AG08395 (cell line): ENCODE results near the gene PCDHA7.
"Not testable (repeated sequence)": the region's sequence is repeated elsewhere in the genome, so short reads cannot be mapped to it uniquely, and the experiment has no call there.

Source experiments
- DNase-seq: peaks from one replicate; pipeline ENCODE4 v3.0.0; 2012; ENCODE audit warnings: mixed read lengths, low spot score

Gene PCDHA7

DNA sequence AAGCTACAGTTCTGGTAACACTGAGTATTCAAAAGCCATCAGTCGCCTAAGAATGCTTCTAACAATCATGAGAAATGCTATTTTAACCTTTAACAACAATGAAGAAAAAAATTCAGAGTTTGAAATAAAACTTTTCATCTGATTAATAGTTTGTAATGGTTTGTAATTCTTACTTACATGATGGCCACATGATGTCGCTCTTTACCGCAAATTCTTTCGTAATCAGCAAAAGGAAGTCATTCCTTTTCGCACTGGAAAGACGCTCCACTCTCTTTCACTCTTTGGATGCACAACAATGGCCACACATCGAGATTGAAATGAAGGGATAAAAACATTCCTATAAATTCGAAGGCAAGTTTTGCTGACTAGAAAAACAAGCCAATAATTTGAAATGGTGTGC is at the start of gene PCDHA7:
PCDHA7 (plus strand) TSS at position 277 of the 400 bp plus-strand sequence; CDS start at position 392, 115 bp downstream.
- peak; percentile 16 for DNase-seq

- no peak for DNase-seq
Measured at GRCh38 chr5:140785905-140786686, 48.0 kb upstream of the PCDHA7 start, which contains the start of gene PCDHA1. PCDHA1 (plus strand) TSS chr5:140786140.

DNA sequence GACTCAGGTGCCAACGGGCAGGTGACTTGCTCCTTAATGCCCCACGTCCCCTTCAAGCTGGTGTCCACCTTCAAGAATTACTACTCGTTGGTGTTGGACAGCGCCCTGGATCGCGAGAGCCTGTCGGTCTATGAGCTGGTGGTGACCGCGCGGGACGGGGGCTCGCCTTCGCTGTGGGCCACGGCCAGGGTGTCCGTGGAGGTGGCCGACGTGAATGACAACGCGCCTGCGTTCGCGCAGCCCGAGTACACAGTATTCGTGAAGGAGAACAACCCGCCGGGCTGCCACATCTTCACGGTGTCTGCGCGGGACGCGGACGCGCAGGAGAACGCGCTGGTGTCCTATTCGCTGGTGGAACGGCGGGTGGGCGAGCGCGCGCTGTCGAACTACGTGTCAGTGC is 46.6 kb upstream of the PCDHA7 start:
- DNase-seq: not testable (repeated sequence)

DNA sequence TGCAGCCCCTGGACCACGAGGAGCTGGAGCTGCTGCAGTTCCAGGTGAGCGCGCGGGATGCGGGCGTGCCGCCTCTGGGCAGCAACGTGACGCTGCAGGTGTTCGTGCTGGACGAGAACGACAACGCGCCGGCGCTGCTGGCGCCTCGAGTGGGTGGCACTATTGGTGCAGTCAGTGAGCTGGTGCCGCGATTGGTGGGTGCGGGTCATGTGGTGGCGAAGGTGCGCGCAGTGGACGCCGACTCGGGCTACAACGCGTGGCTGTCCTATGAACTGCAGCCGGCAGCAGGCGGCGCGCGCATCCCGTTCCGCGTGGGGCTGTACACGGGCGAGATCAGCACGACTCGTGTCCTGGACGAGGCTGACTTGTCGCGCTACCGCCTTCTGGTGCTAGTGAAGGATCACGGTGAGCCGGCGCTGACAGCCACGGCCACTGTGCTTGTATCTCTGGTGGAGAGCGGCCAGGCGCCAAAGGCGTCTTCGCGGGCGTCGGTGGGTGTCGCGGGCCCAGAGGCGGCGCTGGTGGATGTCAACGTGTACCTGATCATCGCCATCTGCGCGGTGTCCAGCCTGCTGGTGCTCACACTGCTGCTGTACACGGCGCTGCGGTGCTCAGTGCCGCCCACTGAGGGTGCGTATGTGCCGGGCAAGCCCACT is 46.1 kb upstream of the PCDHA7 start:
- DNase-seq: not testable (repeated sequence)

DNA sequence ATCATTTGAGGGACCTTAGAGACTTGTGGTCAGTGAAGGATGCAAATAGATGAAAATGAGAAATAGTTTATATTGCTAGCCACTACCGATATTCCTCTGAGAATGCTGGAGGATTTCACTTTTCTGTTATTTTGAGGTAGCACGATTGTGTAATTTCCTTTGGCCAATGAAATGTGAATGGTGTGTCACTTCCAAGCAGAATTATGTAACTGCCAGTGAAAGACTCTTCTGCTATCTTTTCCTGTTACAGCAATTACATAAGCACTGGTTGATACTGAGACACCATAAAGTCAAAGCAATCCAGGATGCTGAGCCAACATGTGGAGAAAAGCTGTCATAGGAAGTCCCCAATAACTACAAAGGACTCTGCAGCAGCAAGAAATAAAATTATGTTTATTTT is 43.0 kb upstream of the PCDHA7 start:
- DNase-seq: no peak

DNA sequence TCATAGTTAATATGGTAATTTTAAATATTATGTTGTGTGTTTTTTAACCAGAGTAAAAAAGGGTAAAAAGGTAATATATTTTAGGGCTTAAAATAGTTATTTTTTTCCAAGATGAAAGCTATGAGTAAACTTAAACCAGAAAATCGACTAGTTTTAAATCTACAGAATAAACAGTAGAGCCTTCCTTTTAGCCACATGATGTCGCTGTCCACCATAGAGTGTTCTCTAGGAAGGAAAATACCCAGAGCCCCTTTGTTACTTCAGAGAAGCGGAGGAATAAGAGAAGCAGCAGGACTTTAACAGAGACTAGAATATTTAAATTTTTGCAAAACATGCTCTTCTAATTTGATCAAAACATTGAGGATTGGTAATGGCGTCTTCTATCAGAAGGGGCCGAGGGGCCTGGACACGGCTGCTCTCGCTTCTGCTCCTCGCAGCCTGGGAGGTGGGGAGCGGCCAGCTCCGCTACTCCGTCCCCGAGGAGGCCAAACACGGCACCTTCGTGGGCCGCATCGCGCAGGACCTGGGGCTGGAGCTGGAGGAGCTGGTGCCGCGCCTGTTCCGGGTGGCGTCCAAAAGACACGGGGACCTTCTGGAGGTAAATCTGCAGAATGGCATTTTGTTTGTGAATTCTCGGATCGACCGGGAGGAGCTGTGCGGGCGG is 39.3 kb upstream of the PCDHA7 start, which contains the start of gene PCDHA2:
PCDHA2 (plus strand) TSS at position 258 of the 664 bp plus-strand sequence.
- no peak for DNase-seq

DNA sequence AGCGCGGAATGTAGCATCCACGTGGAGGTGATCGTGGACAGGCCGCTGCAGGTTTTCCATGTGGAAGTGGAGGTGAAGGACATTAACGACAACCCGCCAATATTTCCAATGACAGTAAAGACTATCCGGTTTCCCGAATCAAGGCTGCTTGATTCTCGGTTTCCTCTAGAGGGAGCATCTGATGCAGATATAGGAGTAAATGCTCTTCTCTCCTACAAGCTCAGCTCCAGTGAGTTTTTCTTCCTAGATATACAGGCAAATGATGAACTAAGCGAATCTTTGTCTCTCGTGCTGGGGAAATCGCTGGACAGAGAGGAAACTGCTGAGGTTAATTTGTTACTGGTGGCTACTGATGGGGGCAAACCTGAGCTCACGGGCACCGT is 38.8 kb upstream of the PCDHA7 start:
- DNase-seq: peak; percentile 17

DNA sequence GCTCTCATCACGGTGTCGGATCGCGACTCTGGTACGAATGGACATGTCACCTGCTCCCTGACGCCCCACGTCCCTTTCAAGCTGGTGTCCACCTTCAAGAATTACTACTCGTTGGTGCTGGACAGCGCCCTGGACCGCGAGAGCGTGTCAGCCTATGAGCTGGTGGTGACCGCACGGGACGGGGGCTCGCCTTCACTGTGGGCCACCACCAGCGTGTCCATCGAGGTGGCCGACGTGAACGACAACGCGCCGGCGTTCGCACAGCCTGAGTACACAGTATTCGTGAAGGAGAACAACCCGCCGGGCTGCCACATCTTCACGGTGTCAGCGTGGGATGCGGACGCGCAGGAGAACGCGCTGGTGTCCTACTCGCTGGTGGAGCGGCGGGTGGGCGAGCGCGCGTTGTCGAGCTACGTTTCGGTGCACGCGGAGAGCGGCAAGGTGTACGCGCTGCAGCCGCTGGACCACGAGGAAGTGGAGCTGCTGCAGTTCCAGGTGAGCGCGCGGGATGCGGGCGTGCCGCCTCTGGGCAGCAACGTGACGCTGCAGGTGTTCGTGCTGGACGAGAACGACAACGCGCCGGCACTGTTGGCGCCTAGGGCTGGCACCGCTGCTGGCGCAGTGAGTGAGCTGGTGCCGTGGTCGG is 37.9 kb upstream of the PCDHA7 start:
- not testable (repeated sequence) for DNase-seq

- no peak for DNase-seq
Measured at GRCh38 chr5:140796718-140797095, 37.4 kb upstream of the PCDHA7 start.

GRCh38 chr5:140800816-140801493 is 33.1 kb upstream of the PCDHA7 start, which contains the start of gene PCDHA3:
PCDHA3 (plus strand) TSS chr5:140801057.
- DNase-seq: no peak

- peak; percentile 10 for DNase-seq
Measured at GRCh38 chr5:140801494-140801841, 32.6 kb upstream of the PCDHA7 start.

DNA sequence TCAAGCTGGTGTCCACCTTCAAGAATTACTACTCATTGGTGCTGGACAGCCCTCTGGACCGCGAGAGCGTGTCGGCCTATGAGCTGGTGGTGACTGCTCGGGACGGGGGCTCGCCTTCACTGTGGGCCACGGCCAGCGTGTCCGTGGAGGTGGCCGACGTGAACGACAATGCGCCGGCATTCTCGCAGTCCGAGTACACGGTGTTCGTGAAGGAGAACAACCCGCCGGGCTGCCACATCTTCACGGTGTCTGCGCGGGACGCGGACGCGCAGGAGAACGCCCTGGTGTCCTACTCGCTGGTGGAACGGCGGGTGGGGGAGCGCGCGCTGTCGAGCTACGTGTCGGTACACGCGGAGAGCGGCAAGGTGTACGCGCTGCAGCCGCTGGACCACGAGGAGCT is 31.7 kb upstream of the PCDHA7 start:
- not testable (repeated sequence) for DNase-seq

DNA sequence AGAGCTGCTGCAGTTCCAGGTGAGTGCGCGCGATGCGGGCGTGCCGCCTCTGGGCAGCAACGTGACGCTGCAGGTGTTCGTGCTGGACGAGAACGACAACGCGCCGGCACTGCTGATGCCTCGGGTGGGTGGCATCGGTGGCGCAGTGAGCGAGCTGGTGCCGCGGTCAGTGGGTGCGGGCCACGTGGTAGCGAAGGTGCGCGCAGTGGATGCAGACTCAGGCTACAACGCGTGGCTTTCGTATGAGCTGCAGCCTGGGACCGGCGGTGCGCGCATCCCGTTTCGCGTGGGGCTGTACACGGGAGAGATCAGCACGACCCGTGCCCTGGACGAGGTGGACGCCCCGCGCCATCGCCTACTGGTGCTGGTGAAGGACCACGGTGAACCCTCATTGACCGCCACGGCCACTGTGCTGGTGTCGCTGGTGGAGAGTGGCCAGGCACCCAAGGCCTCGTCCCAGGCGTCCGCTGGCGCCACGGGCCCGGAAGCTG is 31.2 kb upstream of the PCDHA7 start:
- no peak for DNase-seq

DNA sequence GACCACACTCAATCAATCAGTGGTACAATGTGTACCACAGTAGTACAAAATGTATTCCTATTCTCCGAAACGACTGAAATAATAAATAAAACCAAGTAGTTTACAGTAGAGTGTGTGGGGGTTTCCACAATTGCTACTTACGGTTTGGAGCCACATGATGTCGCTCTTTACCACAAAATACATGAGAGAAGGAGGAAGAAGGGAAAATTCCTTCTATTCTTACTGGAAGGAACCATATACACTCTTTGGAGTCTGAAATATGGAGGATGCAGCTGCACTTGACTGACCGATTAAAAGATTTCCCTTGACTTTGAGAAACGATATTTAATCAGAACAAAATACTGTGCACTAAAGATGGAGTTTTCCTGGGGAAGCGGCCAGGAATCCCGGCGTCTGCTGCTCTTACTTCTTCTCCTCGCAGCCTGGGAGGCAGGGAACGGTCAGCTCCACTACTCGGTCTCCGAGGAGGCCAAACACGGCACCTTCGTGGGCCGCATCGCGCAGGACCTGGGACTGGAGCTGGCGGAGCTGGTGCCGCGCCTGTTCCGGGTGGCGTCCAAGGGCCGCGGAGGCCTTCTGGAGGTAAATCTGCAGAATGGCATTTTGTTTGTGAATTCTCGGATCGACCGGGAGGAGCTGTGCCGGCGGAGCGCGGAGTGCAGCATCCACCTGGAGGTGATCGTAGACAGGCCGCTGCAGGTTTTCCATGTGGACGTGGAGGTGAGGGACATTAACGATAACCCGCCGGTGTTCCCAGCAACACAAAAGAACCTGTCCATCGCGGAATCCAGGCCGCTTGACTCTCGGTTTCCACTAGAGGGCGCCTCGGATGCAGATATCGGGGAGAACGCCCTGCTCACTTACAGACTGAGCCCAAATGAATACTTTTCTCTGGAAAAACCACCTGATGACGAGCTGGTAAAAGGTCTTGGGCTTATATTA is 27.0 kb upstream of the PCDHA7 start, which contains the start of gene PCDHA4:
PCDHA4 (plus strand) TSS at position 235 of the 942 bp plus-strand sequence.
- no peak for DNase-seq

- not testable (repeated sequence) for DNase-seq
Measured at GRCh38 chr5:140808241-140808888, 25.7 kb upstream of the PCDHA7 start.

DNA sequence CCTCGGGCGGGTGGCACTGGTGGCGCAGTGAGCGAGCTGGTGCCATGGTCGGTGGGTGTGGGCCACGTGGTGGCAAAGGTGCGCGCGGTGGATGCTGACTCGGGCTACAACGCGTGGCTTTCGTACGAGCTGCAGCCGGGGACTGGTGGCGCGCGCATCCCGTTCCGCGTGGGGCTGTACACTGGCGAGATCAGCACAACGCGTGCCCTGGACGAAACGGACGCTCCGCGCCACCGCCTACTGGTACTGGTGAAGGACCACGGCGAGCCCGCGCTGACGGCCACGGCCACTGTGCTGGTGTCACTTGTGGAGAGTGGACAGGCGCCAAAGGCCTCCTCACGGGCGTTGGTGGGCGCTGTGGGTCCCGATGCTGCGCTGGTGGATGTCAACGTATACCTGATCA is 25.2 kb upstream of the PCDHA7 start:
- no peak for DNase-seq

- no peak for DNase-seq
Measured at GRCh38 chr5:140821375-140822280, 12.4 kb upstream of the PCDHA7 start, which contains the start of gene PCDHA5. PCDHA5 (plus strand) TSS chr5:140821613.

DNA sequence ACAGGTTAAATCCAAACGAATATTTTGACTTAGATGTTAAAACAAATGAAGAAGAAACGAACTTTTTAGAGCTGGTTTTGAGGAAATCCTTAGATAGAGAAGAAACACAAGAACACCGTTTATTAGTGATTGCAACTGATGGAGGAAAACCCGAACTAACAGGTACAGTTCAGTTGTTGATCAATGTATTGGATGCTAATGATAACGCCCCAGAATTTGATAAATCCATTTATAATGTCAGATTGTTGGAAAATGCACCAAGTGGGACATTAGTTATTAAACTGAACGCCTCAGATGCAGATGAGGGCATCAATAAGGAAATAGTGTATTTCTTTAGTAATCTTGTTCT is 11.8 kb upstream of the PCDHA7 start:
- no peak for DNase-seq

GRCh38 chr5:140822969-140823368 is 11.1 kb upstream of the PCDHA7 start:
- not testable (repeated sequence) for DNase-seq
